ENCODE data around the gene PDE11A. TPM values are rescaled to one million over a fixed set of nuclear protein-coding genes. Genes with fewer than 3 reads are reported as not detected.

PDE11A gene
- total and polyA plus RNA-seq, 2 experiments from 2014 or later, result 0.34 to 0.86 TPM

- H3K27me3 ChIP-seq (replicated peaks; ENCODE audit: insufficient read depth), result peaks cover 9% of the 10 kb centered on the region; the same call in 1 of the 2 replicates
- H3K9me2 ChIP-seq (ENCODE audit: insufficient read depth), result no peaks in the 10 kb centered on the region
- no peaks in the 10 kb centered on the region for H3K4me1 ChIP-seq (ENCODE audit: insufficient read depth)
- no peaks in the 10 kb centered on the region for H3K79me2 ChIP-seq (ENCODE audit: insufficient read depth)
- in situ Hi-C loops (cut with MboI), result no loop called here
- H3K9me3 ChIP-seq (ENCODE audit: low read depth), result no peaks in the 10 kb centered on the region
- H2AFZ ChIP-seq, result no peak overlapping the region
- no peak overlapping the region for H3K27ac ChIP-seq
- no peaks in the 10 kb centered on the region for H3K36me3 ChIP-seq (ENCODE audit: low read depth)
- H3K4me3 ChIP-seq, result no peak overlapping the region
- H4K20me1 ChIP-seq (ENCODE audit: insufficient read depth), result no peaks in the 10 kb centered on the region
- WGBS, 2 experiments (ENCODE audit: low coverage in 1 of 2, low lambda C conversion rate in 2 of 2, missing lambda C conversion rate in 2 of 2), result 66 to 73% methylated on average over 2 of the region's 2 CpGs
- no peak for DNase-seq
- no peak overlapping the region for H3K9ac ChIP-seq
- H3F3A ChIP-seq (ENCODE audit: insufficient read depth), result no peaks in the 10 kb centered on the region
- TF ChIP-seq EZH2phosphoT487 (IDR thresholded peaks at IDR 0.05; ENCODE audit: insufficient read depth, low read depth) (no peak), EZH2 (IDR thresholded peaks at IDR 0.05; ENCODE audit: insufficient read depth, poor library complexity, severe bottlenecking) (no peak)
- no peak overlapping the region for H3K4me2 ChIP-seq (ENCODE audit: unreplicated experiment)
Measured at GRCh38 chr2:177678939-177679338, 393.6 kb downstream of the PDE11A start.

- Histone ChIP-seq H3F3A (ENCODE audit: insufficient read depth) (no peaks in the 10 kb centered on the region), H3K27ac (no peak overlapping the region), H3K79me2 (ENCODE audit: insufficient read depth) (no peaks in the 10 kb centered on the region), H3K9me2 (ENCODE audit: insufficient read depth) (no peaks in the 10 kb centered on the region), H2AFZ (no peak overlapping the region), H4K20me1 (ENCODE audit: insufficient read depth) (no peaks in the 10 kb centered on the region), H3K9ac (no peak overlapping the region), H3K4me2 (ENCODE audit: unreplicated experiment) (no peak overlapping the region), H3K36me3 (ENCODE audit: low read depth) (no peaks in the 10 kb centered on the region), H3K4me1 (ENCODE audit: insufficient read depth) (no peaks in the 10 kb centered on the region), H3K9me3 (ENCODE audit: low read depth) (no peaks in the 10 kb centered on the region), H3K4me3 (no peak overlapping the region), H3K27me3 (replicated peaks; ENCODE audit: insufficient read depth) (peaks cover 9% of the 10 kb centered on the region; the same call in 1 of the 2 replicates)
- no peak for DNase-seq
- in situ Hi-C loops (cut with MboI), result no loop called here
- 51 to 52% methylated on average over 3 of the region's 3 CpGs for WGBS, 2 experiments (ENCODE audit: low coverage in 1 of 2, low lambda C conversion rate in 2 of 2, missing lambda C conversion rate in 2 of 2)
- TF ChIP-seq EZH2 (IDR thresholded peaks at IDR 0.05; ENCODE audit: insufficient read depth, poor library complexity, severe bottlenecking), result no peak
- no peak for TF ChIP-seq EZH2phosphoT487 (IDR thresholded peaks at IDR 0.05; ENCODE audit: insufficient read depth, low read depth)
Measured at GRCh38 chr2:177676636-177677035, 395.9 kb downstream of the PDE11A start.

DNA sequence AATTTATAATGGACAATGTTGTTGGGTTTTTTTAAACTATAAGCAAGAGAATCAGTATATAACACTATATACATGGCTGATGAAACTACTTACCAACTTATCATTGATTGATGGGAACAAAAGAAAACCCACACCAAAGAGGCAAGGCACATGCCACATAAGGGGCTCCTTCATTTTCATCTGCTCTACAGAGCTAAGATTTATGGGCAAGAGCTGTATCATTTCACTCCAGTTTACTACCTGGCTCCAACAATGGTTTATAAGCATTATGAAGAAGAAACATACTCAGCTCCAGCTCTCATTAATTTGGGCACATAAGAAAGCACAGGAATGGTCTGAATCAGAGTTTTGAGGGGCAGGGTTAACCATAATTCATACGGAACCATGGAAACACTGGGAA, 396.8 kb downstream of the PDE11A start:
- no peak overlapping the region for H3K9ac ChIP-seq
- no peak overlapping the region for H2AFZ ChIP-seq
- peaks cover 9% of the 10 kb centered on the region; the same call in 1 of the 2 replicates for H3K27me3 ChIP-seq (replicated peaks; ENCODE audit: insufficient read depth)
- no peak overlapping the region for H3K4me2 ChIP-seq (ENCODE audit: unreplicated experiment)
- no peaks in the 10 kb centered on the region for H3K36me3 ChIP-seq (ENCODE audit: low read depth)
- no peaks in the 10 kb centered on the region for H3K79me2 ChIP-seq (ENCODE audit: insufficient read depth)
- no peaks in the 10 kb centered on the region for H3K9me3 ChIP-seq (ENCODE audit: low read depth)
- no peak for DNase-seq
- H3F3A ChIP-seq (ENCODE audit: insufficient read depth), result no peaks in the 10 kb centered on the region
- no peaks in the 10 kb centered on the region for H3K9me2 ChIP-seq (ENCODE audit: insufficient read depth)
- H3K27ac ChIP-seq, result no peak overlapping the region
- no peaks in the 10 kb centered on the region for H4K20me1 ChIP-seq (ENCODE audit: insufficient read depth)
- 24 to 36% methylated on average over 1 of the region's 1 CpG for WGBS, 2 experiments (ENCODE audit: low coverage in 1 of 2, low lambda C conversion rate in 2 of 2, missing lambda C conversion rate in 2 of 2)
- in situ Hi-C loops (cut with MboI), result no loop called here
- no peak for TF ChIP-seq EZH2 (IDR thresholded peaks at IDR 0.05; ENCODE audit: insufficient read depth, poor library complexity, severe bottlenecking)
- no peak for TF ChIP-seq EZH2phosphoT487 (IDR thresholded peaks at IDR 0.05; ENCODE audit: insufficient read depth, low read depth)
- no peak overlapping the region for H3K4me3 ChIP-seq
- H3K4me1 ChIP-seq (ENCODE audit: insufficient read depth), result no peaks in the 10 kb centered on the region

GRCh38 chr2:177675350-177675821, 397.2 kb downstream of the PDE11A start:
- Histone ChIP-seq H3K36me3 (ENCODE audit: low read depth) (no peaks in the 10 kb centered on the region), H3K4me1 (ENCODE audit: insufficient read depth) (no peaks in the 10 kb centered on the region), H3K9ac (no peak overlapping the region), H3K9me3 (ENCODE audit: low read depth) (no peaks in the 10 kb centered on the region), H3F3A (ENCODE audit: insufficient read depth) (no peaks in the 10 kb centered on the region), H3K4me3 (no peak overlapping the region), H2AFZ (no peak overlapping the region), H3K9me2 (ENCODE audit: insufficient read depth) (no peaks in the 10 kb centered on the region), H3K79me2 (ENCODE audit: insufficient read depth) (no peaks in the 10 kb centered on the region), H4K20me1 (ENCODE audit: insufficient read depth) (no peaks in the 10 kb centered on the region), H3K27me3 (replicated peaks; ENCODE audit: insufficient read depth) (peaks cover 9% of the 10 kb centered on the region; the same call in 1 of the 2 replicates), H3K4me2 (ENCODE audit: unreplicated experiment) (no peak overlapping the region), H3K27ac (no peak overlapping the region)
- DNase-seq, result no peak
- WGBS, 2 experiments (ENCODE audit: low coverage in 1 of 2, low lambda C conversion rate in 2 of 2, missing lambda C conversion rate in 2 of 2), result 11 to 14% methylated on average over 6 of the region's 6 CpGs
- no peak for TF ChIP-seq EZH2phosphoT487 (IDR thresholded peaks at IDR 0.05; ENCODE audit: insufficient read depth, low read depth)
- no peak for TF ChIP-seq EZH2 (IDR thresholded peaks at IDR 0.05; ENCODE audit: insufficient read depth, poor library complexity, severe bottlenecking)
- in situ Hi-C loops (cut with MboI), result no loop called here

All from GM23248 (cell line).